Heart left ventricle (tissue), 16 donors: Measurements from ENCODE around the gene IL26. TPM values are rescaled to one million over a fixed set of nuclear protein-coding genes. Genes with fewer than 3 reads are reported as not detected.

Experiments used
- ATAC-seq, 4 donors: fragments of 200-7000 bp; cut with Tn5 transposase; one replicate each; pipeline ENCODE4 v1.9.1; 2020 to 2022; ENCODE audit warnings: moderate library complexity in 4 of 4, mild to moderate bottlenecking in 3 of 4, moderate number of reproducible peaks in 1 of 4
- DNase-seq, 5 donors: peaks; one replicate each; pipeline ENCODE4 v3.0.0-alpha.2; 2020
- H3K27ac ChIP-seq, 12 donors: fragments of 200-600 bp; sonication (generic) in 4 of 12; one replicate each; pipeline versions ENCODE4 v1.5.0 to v1.8.0; 2016 to 2022; ENCODE audit warnings: mild to moderate bottlenecking in 2 of 12
- H3K27me3 ChIP-seq, 9 donors: fragments of 200-600 bp; sonication (generic) in 2 of 9; one replicate each; pipeline versions ENCODE4 v1.5.1 to v1.8.0; 2016 to 2022; ENCODE audit warnings: mild to moderate bottlenecking in 3 of 9
- H3K36me3 ChIP-seq, 9 donors: fragments of 200-600 bp; sonication (generic) in 2 of 9; one replicate each; pipeline versions ENCODE4 v1.5.0 to v1.8.0; 2018 to 2022; ENCODE audit warnings: mild to moderate bottlenecking in 2 of 9
- H3K4me1 ChIP-seq, 12 donors: fragments of 200-600 bp; sonication (generic) in 4 of 12; one replicate each; pipeline versions ENCODE4 v1.5.0 to v1.8.0; 2016 to 2022; ENCODE audit warnings: mild to moderate bottlenecking in 3 of 12
- H3K4me3 ChIP-seq, 12 donors: fragments of 200-600 bp; sonication (generic) in 4 of 12; one replicate each; pipeline versions ENCODE4 v1.5.0 to v1.8.0; 2017 to 2022; ENCODE audit warnings: mild to moderate bottlenecking in 9 of 12, moderate library complexity in 4 of 12
- H3K9me3 ChIP-seq, 12 donors: fragments of 200-600 bp; sonication (generic) in 4 of 12; one replicate each; pipeline versions ENCODE4 v1.5.0 to v1.8.0; 2016 to 2022; ENCODE audit warnings: mild to moderate bottlenecking in 1 of 12
- CTCF ChIP-seq, 12 donors: fragments of 200-600 bp; sonication (generic) in 4 of 12; IDR thresholded peaks; one replicate each; pipeline versions ENCODE4 v1.5.0 to v1.8.0; 2018 to 2022; ENCODE audit warnings: antibody characterized with exemption in 12 of 12, mild to moderate bottlenecking in 5 of 12
- POLR2A ChIP-seq, 2 donors: fragments of 450-650 bp; IDR thresholded peaks; one replicate each; pipeline ENCODE4 v1.6.1; 2017; ENCODE audit warnings: antibody characterized with exemption in 2 of 2, mild to moderate bottlenecking in 2 of 2, moderate library complexity in 2 of 2
- WGBS, 4 donors: extraction: QIAGEN DNeasy Blood & Tissue Kit in 2 of 4; methylation state at CpG; one replicate each; pipeline versions ENCODE4 v1.1.5 to v1.1.7; 2013 to 2018; 5-methylcytosine and 5-hydroxymethylcytosine counted together
- intact Hi-C, 10 donors: fragments of 100-400 bp; cut with DNase I; formaldehyde crosslinking; loops; one replicate each; pipeline versions ENCODE4 v1.11.1 to v1.14.2; 2022
- polyA plus RNA-seq, 2 donors: library from polyadenylated mRNA; stranded (reverse); fragments of 200-250 nt; gene quantifications; one replicate each; pipeline ENCODE4 v1.2.3, GENCODE V29; 2013
- total RNA-seq, 9 donors: library from RNA; depleted of rRNA in 2 of 9; stranded (reverse); fragments of >200 nt in 2 of 9; fragmentation: NEBNext Ultra II Directional in 3 of 9; extraction: Animal tissue kit (Norgen Biotek cat#: 25700) in 3 of 9; gene quantifications; one replicate each; pipeline versions ENCODE4 v1.1.0 to v1.2.4, GENCODE V29; 2016 to 2023
- donor health status: ischemic (EF 13 %, LVEDD 7.1; RV severe dilation, severe dysfunction).
- donor health status: healthy with polysubstance abuse.
- donor health status: DM: no; HTN: yes; CAD: no.
- donor health status: DM: no; HTN: no; CAD: no.
- donor health status: ischemic (EF 25% LVEDD 6.9; RV normal size, moderate dysfunction).
- donor health status: ischemic (EF 25% LVEDD 5.7; RV mildly dilated, moderate dysfunction).
- donor health status: healthy.
- donor health status: DM: yes; HTN: yes; CAD: no.
- donor health status: ischemic (EF 35%, LVEDD 5.7; RV mildly dilated, moderate dysfunction).
- donor health status: nonischemic (EF 11% LVEDD 7.7; RV severe dilation, severe dysfunction).
- donor health status: DM: yes; HTN: yes; CAD: no.
- donor health status: PGD.
- donor health status: ischemic (EF 29% LVEDD 5.4; RV normal size, mild dysfunction).
- donor health status: nonischemic (EF 23%, LVEDD 6.1; RV moderate dilation, normal function).

Gene IL26
- total and polyA plus RNA-seq, 11 donors = not detected

- TF ChIP-seq CTCF (IDR thresholded peaks at IDR 0.05) = no peak
- no peak for TF ChIP-seq POLR2A (IDR thresholded peaks at IDR 0.05)
- DNase-seq (no peak), ATAC-seq (no peak)
- Histone ChIP-seq H3K4me3 (no peak overlapping the region), H3K36me3 (no peaks in the 10 kb centered on the region), H3K4me1 (no peaks in the 10 kb centered on the region), H3K27me3 (no peaks in the 10 kb centered on the region), H3K9me3 (no peaks in the 10 kb centered on the region), H3K27ac (no peak overlapping the region)
- 77 to 82% (median 80%) methylated on average over 3 of the region's 3 CpGs for WGBS, 4 donors
- intact Hi-C loops = no loop called here
Measured at GRCh38 chr12:68259318-68259940, 33.8 kb upstream of the IL26 start.

- Histone ChIP-seq H3K27me3 (no peaks in the 10 kb centered on the region), H3K4me1 (no peaks in the 10 kb centered on the region), H3K4me3 (no peak within 1 kb of the TSS), H3K27ac (no peak within 1 kb of the TSS), H3K9me3 (no peaks in the 10 kb centered on the region), H3K36me3 (no peaks in the 10 kb centered on the region)
- TF ChIP-seq CTCF (IDR thresholded peaks at IDR 0.05) = no peak
- TF ChIP-seq POLR2A (IDR thresholded peaks at IDR 0.05) = no peak
- 87 to 90% (median 88%) methylated on average over 7 of the region's 7 CpGs for WGBS, 4 donors
- DNase-seq (no peak), ATAC-seq (no peak)
- intact Hi-C loops = no loop called here
Measured at GRCh38 chr12:68253504-68253903, 27.9 kb upstream of the IL26 start, which contains the start of gene IL22. TSS of gene IL22 (minus strand) at chr12:68253604. CDS start at chr12:68253448, 156 bp downstream.

- Histone ChIP-seq H3K27me3 (no peaks in the 10 kb centered on the region), H3K9me3 (no peaks in the 10 kb centered on the region), H3K36me3 (no peaks in the 10 kb centered on the region), H3K4me3 (no peak overlapping the region), H3K27ac (no peak overlapping the region), H3K4me1 (no peaks in the 10 kb centered on the region)
- WGBS, 4 donors = 92 to 96% (median 95%) methylated on average over 5 of the region's 5 CpGs
- DNase-seq (no peak), ATAC-seq (no peak)
- no peak for TF ChIP-seq POLR2A (IDR thresholded peaks at IDR 0.05)
- no peak for TF ChIP-seq CTCF (IDR thresholded peaks at IDR 0.05)
- intact Hi-C loops = no loop called here
Measured at GRCh38 chr12:68252077-68252476, 26.5 kb upstream of the IL26 start.

DNA sequence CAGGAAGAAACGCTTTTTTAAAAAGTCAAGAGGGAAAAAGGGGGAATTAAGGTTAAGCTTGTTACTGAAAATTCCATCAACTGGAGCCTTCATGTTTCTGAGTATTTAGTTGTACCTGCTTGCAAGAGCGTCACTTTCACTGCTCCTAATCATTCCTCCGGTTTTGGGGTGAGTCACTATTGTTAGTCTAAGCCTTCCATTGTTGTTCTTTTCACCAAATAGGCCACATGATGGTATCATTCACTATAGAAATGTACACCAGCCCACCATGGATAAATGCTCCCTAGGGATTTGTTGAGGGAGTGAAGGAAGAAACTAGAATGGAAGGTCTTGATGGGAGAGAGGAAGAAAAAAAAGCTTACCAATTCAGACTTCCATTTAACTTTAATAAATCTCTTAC is 24.8 kb upstream of the IL26 start:
- Histone ChIP-seq H3K27ac (no peak overlapping the region), H3K4me3 (no peak overlapping the region), H3K4me1 (peaks cover 0 to 6% (median 0%) of the 10 kb centered on the region in 12 donors), H3K36me3 (no peaks in the 10 kb centered on the region), H3K9me3 (no peaks in the 10 kb centered on the region), H3K27me3 (no peaks in the 10 kb centered on the region)
- ATAC-seq (no peak), DNase-seq (no peak)
- no peak for TF ChIP-seq POLR2A (IDR thresholded peaks at IDR 0.05)
- TF ChIP-seq CTCF (IDR thresholded peaks at IDR 0.05) = no peak
- intact Hi-C loops = no loop called here
- 75 to 79% (median 77%) methylated on average over 3 of the region's 3 CpGs for WGBS, 4 donors
